Stomach (tissue), 4 donors: ENCODE measurements around the gene NSUN2.

ENCODE experiments used
- EP300 ChIP-seq: sonication (generic); formaldehyde crosslinking; IDR thresholded peaks from one replicate; pipeline ENCODE4 v1.6.1; 2017; ENCODE audit warnings: antibody characterized with exemption
- POLR2A ChIP-seq, 4 donors: fragments of 450-650 bp; IDR thresholded peaks; one replicate each; pipeline ENCODE4 v1.6.1; 2016; ENCODE audit warnings: antibody characterized with exemption in 4 of 4, control low read depth in 2 of 4, mild to moderate bottlenecking in 1 of 4, moderate library complexity in 1 of 4
- POLR2AphosphoS5 ChIP-seq, 3 donors: sonication (generic); formaldehyde crosslinking; IDR thresholded peaks; one replicate each; pipeline ENCODE4 v1.6.1; 2016; ENCODE audit warnings: antibody characterized with exemption in 3 of 3
- TF ChIP-seq, protein P1 (sequence below), 7 experiments: fragments of 450-650 bp in 4 of 7; fragments of 200-600 bp in 3 of 7; sonication (generic) in 3 of 7; IDR thresholded peaks; one replicate each; pipeline ENCODE4 v1.5.1; 2016 to 2019; ENCODE audit warnings: antibody characterized with exemption in 7 of 7, control low read depth in 2 of 7, mild to moderate bottlenecking in 1 of 7

DNA sequence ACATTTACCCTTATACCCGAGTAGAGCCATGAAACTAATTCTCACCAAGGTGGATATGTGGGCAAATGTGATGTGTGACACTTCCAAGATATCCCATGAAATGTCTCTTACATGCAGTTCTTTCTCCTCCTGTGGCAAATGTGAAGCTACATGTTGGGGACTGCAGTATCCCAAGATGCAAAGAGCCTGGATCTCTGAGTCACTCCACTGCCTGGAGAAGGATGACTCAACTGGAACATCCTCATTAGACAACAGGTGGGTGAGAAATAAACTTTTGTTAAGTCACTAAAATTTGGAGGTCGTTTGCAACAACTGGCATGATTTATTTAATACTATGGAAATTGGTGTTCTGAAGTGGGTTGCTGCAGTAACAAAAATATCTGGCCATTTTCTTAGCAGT lies 43.9 kb upstream of the NSUN2 start:
- TF ChIP-seq POLR2A (IDR thresholded peaks at IDR 0.05) (no peak), POLR2AphosphoS5 (IDR thresholded peaks at IDR 0.05) (no peak), EP300 (no peak)
- TF ChIP-seq, protein P1, sequence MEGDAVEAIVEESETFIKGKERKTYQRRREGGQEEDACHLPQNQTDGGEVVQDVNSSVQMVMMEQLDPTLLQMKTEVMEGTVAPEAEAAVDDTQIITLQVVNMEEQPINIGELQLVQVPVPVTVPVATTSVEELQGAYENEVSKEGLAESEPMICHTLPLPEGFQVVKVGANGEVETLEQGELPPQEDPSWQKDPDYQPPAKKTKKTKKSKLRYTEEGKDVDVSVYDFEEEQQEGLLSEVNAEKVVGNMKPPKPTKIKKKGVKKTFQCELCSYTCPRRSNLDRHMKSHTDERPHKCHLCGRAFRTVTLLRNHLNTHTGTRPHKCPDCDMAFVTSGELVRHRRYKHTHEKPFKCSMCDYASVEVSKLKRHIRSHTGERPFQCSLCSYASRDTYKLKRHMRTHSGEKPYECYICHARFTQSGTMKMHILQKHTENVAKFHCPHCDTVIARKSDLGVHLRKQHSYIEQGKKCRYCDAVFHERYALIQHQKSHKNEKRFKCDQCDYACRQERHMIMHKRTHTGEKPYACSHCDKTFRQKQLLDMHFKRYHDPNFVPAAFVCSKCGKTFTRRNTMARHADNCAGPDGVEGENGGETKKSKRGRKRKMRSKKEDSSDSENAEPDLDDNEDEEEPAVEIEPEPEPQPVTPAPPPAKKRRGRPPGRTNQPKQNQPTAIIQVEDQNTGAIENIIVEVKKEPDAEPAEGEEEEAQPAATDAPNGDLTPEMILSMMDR (IDR thresholded peaks at IDR 0.05), result no peak
